Activated CD8-positive, alpha-beta memory T cell treated with anti-CD3 and anti-CD28 coated beads, Interleukin-2, amount 50 U/mL, for 4 hours (primary cell): ENCODE results near the gene SLCO3A1.

ENCODE experiments used
- DNase-seq: peaks from one replicate; pipeline ENCODE4 v3.0.0-alpha.2; 2020

SLCO3A1 gene

DNA sequence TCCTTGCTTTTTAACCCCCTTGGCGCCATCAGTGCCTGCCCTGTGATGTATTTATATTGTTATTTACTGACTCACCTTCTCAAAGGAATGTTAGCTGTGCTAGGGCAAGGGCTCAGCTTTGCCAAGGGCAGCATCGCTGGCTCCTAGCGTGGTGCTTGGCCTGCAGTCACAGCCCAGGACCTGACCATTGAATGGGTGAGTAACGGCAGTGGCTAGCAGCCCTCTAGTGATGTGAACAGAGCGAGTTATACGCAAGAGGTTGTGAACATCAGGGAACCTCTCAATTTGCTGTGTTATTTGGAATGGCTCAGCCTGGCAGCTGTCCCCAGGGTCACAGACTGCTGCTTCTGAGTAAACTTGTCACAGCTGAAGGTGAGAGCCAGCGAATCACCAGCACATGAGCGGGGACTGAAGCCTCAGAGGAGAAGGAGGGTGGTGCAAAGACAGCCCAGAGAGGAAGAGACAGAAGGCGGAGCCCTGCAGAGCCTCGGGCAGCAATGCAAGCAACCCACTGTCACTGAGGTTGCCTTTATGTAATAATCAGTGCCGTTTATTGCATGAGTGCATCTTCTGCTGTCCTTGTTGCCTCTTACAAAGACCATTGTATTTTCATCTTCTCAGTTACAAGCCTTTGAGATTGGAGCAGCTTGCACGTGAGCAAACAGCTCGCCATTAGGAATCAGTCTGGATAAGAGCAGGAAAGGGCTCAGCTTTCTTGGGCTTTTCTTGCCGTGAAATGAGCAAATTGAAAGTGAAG, 158.3 kb downstream of the SLCO3A1 start:
- no peak for DNase-seq

DNA sequence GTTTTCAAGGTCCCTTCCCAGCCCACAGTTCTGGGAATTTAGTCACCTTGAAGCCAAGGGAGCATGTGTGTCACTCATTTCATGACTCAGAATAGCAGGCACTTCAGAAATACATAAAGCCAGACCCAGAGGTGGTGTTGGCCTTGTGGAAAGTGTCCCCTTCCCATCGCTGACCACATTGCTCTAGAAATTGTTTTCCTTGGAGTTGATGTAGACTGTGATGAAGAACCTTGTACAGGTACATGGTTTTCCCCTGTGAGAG, 158.8 kb downstream of the SLCO3A1 start:
- no peak for DNase-seq

GRCh38 chr15:92012881-92013280, 159.4 kb downstream of the SLCO3A1 start:
- DNase-seq: no peak

DNA sequence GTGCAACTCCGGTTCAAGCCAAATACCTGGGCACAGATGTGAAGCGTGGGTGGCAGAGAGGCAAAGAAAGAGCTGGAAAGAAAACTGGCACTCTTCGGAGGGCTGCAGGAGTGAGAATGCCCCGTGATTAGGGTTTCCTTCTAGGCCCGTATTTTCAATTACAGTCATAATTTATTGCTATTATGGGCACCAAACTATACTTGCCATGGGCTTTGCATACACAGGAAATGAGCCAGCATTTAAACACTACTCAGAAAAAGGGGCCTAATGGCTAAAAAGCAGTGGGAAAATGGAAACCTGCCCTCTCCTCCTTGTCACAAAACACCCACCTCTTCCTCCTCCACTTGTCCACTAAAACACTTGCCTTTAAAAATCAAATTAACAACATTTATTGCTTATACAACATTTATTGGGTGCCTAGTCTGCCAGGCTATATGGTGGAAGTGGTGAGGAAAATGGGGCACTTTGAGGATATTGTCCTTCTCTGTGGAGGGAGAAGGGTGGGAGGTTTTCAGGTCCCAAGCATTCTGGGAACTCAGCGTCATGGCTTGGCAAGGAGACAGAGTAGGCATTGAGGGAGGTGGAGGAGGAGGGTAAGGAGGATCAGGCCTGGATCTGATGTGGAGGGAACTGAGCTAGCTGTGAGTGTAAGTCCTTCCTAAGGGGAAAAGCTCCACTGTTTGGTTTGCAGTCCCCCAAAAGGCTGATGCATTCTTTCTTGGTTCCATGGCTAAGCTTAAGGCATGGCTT, 160.9 kb downstream of the SLCO3A1 start:
- no peak for DNase-seq

GRCh38 chr15:92017882-92018534, 164.5 kb downstream of the SLCO3A1 start:
- no peak for DNase-seq

DNA sequence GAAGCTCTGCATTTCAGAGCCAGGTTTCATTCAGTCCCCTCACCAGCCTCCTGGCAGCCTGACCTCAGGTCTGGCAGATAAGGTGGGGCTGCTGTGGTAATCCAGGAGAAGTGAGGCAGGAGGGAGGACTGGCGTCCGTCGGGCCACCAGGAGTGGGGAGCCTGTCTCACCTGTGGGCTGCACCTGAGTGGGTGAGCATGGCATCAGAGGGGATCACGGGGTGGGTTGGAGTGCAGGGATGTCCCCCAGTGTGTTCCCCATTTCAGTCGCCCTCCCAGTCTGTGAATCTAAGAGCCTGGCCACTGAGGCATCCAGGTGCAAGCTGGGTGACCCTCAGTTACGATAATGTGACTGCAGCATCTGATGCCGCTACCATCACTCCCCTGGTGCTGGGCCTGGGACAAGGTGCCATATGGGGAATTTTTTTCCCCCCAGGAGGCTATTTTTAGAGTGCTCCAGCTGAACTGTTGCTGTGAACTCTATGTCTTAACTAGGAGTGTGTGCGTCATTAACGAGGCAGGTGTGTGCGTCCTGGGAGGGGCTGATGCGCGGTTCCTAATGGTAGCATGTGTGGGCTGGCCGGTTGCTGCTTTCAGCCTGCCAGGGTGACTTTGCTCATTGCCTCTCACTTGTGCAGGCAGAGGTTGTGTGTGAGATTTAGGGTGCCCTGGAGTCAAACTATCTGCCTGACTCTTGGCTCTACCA, 165.2 kb downstream of the SLCO3A1 start:
- no peak for DNase-seq

DNA sequence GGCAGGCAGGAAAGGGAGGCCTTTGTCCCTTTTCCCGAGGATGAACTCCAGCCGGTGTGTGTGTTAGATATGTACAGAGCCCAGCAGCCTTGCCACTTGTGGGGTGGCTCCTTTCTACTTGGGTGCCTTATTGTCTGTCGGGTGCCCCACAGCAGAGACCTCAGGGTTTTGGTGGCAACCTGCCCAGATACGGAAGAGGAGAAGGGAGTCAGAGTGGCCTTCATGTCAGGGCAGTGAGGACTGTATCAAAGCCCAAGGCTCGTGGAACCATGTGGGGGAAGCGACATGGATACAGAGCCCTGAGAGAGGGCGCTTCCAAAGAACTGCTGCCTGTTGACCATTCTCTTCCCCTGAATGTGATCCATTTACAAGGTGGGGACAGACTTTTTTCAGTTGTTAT, 166.2 kb downstream of the SLCO3A1 start:
- DNase-seq: no peak

GRCh38 chr15:92020207-92020606, 166.7 kb downstream of the SLCO3A1 start:
- DNase-seq: no peak

DNA sequence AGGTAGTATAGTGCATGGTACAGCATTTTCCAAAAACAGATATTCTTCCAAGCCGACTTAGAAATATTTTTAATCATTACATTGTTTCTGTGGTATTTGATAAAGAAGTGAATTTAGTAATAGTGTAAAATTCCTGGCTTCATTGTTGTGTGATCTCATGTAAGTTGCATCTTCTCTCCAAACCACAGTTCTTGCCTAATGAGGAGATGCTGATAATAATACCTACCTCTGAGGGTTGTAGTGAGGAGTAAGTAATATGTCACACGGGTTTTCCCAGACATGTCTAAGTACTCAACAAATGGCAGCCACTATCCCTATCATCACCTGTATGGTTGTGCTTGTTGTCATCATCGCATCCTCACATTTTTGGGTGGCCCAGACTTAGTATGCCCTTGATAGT, 167.3 kb downstream of the SLCO3A1 start:
- no peak for DNase-seq

- DNase-seq: no peak
Observed at GRCh38 chr15:92021792-92022191, 168.3 kb downstream of the SLCO3A1 start.

- DNase-seq: no peak
Observed at GRCh38 chr15:92023965-92024364, 170.5 kb downstream of the SLCO3A1 start.

DNA sequence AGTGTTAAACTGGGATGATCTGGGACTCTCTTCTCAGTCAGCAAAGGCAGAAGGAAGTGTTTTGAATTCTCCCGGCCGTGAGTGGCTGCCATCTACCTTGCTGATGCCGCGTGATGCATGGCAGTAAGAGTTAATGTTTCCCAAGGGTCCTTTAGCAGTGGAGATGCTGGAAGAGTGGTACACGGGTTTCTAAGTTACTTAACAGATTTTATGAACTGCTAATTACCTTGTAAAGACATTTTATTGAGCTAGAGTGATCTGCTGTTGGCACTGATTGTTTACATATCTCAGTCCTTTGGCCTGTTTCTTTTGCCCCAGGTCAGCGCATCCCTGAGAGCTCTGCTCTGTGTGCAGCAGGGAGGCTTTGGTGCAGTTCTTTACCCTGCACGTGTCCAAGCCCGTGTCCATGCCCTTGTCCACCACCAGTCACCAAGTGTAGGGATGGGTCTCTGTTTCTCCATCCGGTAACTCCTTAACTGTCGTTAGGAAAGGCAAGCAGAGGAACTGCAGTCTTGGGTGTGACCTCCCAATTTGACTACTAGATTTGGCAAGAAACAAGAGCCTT, 172.3 kb downstream of the SLCO3A1 start:
- DNase-seq: no peak

- no peak for DNase-seq
Observed at GRCh38 chr15:92028389-92028724, 174.8 kb downstream of the SLCO3A1 start.

GRCh38 chr15:92029767-92030166, 176.3 kb downstream of the SLCO3A1 start:
- DNase-seq: no peak

DNA sequence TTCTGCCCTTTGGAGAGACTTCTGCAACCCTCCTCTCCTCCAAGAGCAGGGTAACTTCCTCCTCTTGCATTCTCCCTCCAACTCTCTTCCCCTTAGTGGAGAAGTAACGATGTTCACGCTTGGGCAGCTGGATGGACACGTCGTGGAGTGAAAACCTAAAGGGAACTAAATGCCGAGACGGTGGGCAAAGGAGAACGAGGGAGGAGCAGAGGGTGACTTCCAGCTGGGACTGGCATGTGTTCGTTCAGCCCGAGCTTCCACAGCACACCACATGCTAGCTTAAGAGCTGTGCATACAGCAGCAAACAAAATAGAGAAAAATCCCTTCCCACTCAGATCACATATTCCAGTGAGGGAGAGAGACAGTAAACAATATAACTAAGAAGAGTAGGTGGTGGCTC, 179.8 kb downstream of the SLCO3A1 start:
- no peak for DNase-seq

GRCh38 chr15:92033723-92034122, 180.2 kb downstream of the SLCO3A1 start:
- DNase-seq: no peak

- no peak for DNase-seq
Observed at GRCh38 chr15:92034227-92034626, 180.7 kb downstream of the SLCO3A1 start.

- no peak for DNase-seq
Observed at GRCh38 chr15:92035551-92035950, 182.0 kb downstream of the SLCO3A1 start.

DNA sequence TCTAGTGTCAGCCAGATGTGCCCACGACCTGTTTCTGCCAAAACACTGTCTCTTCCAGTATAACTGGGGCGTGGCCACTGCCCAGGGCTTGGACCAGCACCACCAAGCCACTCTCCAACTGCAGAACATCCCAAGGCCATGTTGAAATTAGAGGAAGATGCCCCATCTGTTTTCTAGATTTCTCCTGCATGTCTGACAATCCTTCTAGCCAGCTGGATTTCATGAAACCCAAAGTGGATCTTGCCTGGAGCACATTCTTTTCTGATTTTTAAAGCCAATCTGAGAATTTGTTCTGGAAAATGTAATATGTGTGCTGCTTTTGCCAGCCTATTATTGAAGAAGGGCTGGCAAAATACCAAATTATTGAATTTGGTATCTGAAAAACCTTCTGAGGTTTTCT, 182.5 kb downstream of the SLCO3A1 start:
- DNase-seq: no peak

DNA sequence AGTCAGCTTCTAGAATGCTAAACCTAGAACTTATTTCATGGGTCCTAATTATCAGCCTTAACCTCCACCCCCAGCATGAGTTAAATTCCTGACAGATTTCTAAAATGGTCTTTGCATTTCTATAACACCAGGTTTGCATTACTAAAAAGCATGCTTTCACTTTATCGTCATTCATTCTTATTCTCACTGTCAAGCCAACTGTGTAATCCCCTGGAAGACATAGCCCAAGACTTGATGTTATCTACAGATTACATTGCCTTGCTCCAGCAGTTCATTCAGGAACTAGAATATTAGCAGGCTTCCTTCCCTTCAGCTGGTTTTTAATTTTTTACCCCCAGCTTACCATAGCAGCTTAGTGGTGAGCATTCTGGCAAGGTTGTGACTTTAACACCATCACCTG, 184.0 kb downstream of the SLCO3A1 start:
- DNase-seq: no peak

- no peak for DNase-seq
Observed at GRCh38 chr15:92040350-92040749, 186.8 kb downstream of the SLCO3A1 start.

- DNase-seq: no peak
Observed at GRCh38 chr15:92041371-92041770, 187.9 kb downstream of the SLCO3A1 start.

GRCh38 chr15:92043283-92043682, 189.8 kb downstream of the SLCO3A1 start:
- no peak for DNase-seq
